Caco-2 (cell line): ENCODE measurements around the gene PRICKLE1. TPM values are rescaled to one million over a fixed set of nuclear protein-coding genes. Genes with fewer than 3 reads are reported as not detected.

Experiments
- BruUV-seq: library from RNA; stranded (reverse); fragments of 400-500 nt; replicated peaks from 2 replicates; lab custom pipeline; 2021; lab: Mats Ljungman, UMichigan
- CTCF ChIA-PET: fragments of 300-600 bp; sonication (Branson Sonifier 250); formaldehyde crosslinking; loops from one replicate; lab custom pipeline; 2022; ENCODE audit warnings: antibody characterized with exemption; lab: Charles Lee
- POLR2A ChIA-PET: fragments of 300-600 bp; sonication (Branson Sonifier 250); formaldehyde crosslinking; loops from one replicate; lab custom pipeline; 2022; ENCODE audit warnings: antibody characterized with exemption; lab: Charles Lee
- DNase-seq, 2 experiments: peaks; one replicate each; pipeline versions ENCODE4 v3.0.0 to v3.0.0-alpha.2; 2020 to 2022
- H3K27me3 ChIP-seq: replicated peaks from 2 replicates; pipeline ENCODE4 v1.6.0; 2011; ENCODE audit warnings: low read length; ENCODE audit not compliant: control insufficient read depth, insufficient read depth
- H3K36me3 ChIP-seq: 2 replicates; pipeline ENCODE4 v1.5.1; 2011; ENCODE audit warnings: low read length; ENCODE audit not compliant: control insufficient read depth, insufficient read depth
- H3K4me1 ChIP-seq: fragments of 250-450 bp; sonication (Bioruptor Pico); 2 replicates; pipeline ENCODE4 v1.5.1; 2020; ENCODE audit warnings: mild to moderate bottlenecking
- H3K4me3 ChIP-seq: 2 replicates; pipeline ENCODE4 v1.5.1; 2011; ENCODE audit warnings: low read depth, mild to moderate bottlenecking, control low read depth, low read length
- H3K9me3 ChIP-seq: fragments of 250-450 bp; sonication (Bioruptor Pico); 2 replicates; pipeline ENCODE4 v1.5.1; 2020; ENCODE audit warnings: mild to moderate bottlenecking, moderate library complexity
- H3K27ac Mint-ChIP-seq: one replicate; pipeline ENCODE4 v1.8.0; 2022; ENCODE audit warnings: mixed read lengths; ENCODE audit not compliant: unreplicated experiment
- H3K27me3 Mint-ChIP-seq: one replicate; pipeline ENCODE4 v1.8.0; 2022; ENCODE audit warnings: mixed read lengths; ENCODE audit not compliant: insufficient read depth, unreplicated experiment
- H3K36me3 Mint-ChIP-seq: one replicate; pipeline ENCODE4 v1.8.0; 2022; ENCODE audit warnings: mild to moderate bottlenecking, mixed read lengths; ENCODE audit not compliant: insufficient read depth, unreplicated experiment
- H3K4me1 Mint-ChIP-seq: one replicate; pipeline ENCODE4 v1.8.0; 2022; ENCODE audit warnings: low read depth, mixed read lengths; ENCODE audit not compliant: unreplicated experiment
- H3K4me3 Mint-ChIP-seq: one replicate; pipeline ENCODE4 v1.8.0; 2022; ENCODE audit warnings: mild to moderate bottlenecking, moderate library complexity, mixed read lengths; ENCODE audit not compliant: unreplicated experiment
- H3K9me3 Mint-ChIP-seq: one replicate; pipeline ENCODE4 v1.8.0; 2022; ENCODE audit warnings: mixed read lengths; ENCODE audit not compliant: unreplicated experiment
- intact Hi-C: fragments of 100-400 bp; cut with micrococcal nuclease; formaldehyde crosslinking; loops from one replicate; pipeline ENCODE4 v1.10.0; 2022; ENCODE audit not compliant: unreplicated experiment
- total RNA-seq: library from RNA; stranded (reverse); gene quantifications from 2 replicates; pipeline ENCODE4 v1.2.3, GENCODE V29; 2022
- TF ChIP-seq, protein P1 (sequence below), 2 experiments: fragments of 200-600 bp in 1 of 2; IDR thresholded peaks; 1 replicate in 1 of 2; 2 replicates in 1 of 2; pipeline versions ENCODE4 v1.5.1 to v1.8.0; 2011 to 2022; ENCODE audit warnings: antibody characterized with exemption in 1 of 2, control low read depth in 1 of 2, inconsistent platforms in 1 of 2, low read depth in 1 of 2, low read length in 1 of 2, mild to moderate bottlenecking in 1 of 2, moderate library complexity in 1 of 2; ENCODE audit not compliant: insufficient read depth in 1 of 2, severe bottlenecking in 1 of 2, unreplicated experiment in 1 of 2

Gene PRICKLE1
- total RNA-seq, 1 experiment from 2014 or later, result 4.5 TPM

DNA sequence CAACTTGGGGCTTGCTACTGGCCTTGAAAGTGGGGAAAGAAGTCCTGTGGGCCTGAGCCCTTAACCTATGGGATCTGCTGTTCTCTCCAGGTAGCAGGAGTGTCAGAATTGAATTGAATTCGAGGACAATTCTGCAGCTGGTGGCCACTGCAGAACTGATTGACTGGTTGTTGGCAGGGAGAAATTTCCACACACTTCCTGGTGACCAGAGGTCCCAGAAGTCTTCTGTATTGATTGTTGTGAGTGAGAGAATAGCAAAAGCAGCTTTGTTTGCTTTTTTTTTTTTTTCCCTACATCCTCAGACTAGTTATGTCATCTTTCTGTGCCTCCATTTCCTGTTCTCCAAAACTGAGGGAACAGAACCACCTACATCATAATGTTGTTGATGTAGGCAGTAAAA, 64.1 kb downstream of the PRICKLE1 start:
- Mint-ChIP-seq H3K36me3 (no peaks in the 10 kb centered on the region), H3K4me3 (no peak overlapping the region), H3K4me1 (no peaks in the 10 kb centered on the region), H3K9me3 (no peaks in the 10 kb centered on the region), H3K27ac (no peak overlapping the region), H3K27me3 (no peaks in the 10 kb centered on the region)
- H3K36me3 ChIP-seq, result no peaks in the 10 kb centered on the region
- CTCF ChIA-PET, result no interaction called here
- H3K4me3 ChIP-seq, result no peak overlapping the region
- DNase-seq, result no peak
- intact Hi-C loops, result no loop called here
- POLR2A ChIA-PET, result no interaction called here
- H3K27me3 ChIP-seq, result no peaks in the 10 kb centered on the region
- TF ChIP-seq, protein P1, sequence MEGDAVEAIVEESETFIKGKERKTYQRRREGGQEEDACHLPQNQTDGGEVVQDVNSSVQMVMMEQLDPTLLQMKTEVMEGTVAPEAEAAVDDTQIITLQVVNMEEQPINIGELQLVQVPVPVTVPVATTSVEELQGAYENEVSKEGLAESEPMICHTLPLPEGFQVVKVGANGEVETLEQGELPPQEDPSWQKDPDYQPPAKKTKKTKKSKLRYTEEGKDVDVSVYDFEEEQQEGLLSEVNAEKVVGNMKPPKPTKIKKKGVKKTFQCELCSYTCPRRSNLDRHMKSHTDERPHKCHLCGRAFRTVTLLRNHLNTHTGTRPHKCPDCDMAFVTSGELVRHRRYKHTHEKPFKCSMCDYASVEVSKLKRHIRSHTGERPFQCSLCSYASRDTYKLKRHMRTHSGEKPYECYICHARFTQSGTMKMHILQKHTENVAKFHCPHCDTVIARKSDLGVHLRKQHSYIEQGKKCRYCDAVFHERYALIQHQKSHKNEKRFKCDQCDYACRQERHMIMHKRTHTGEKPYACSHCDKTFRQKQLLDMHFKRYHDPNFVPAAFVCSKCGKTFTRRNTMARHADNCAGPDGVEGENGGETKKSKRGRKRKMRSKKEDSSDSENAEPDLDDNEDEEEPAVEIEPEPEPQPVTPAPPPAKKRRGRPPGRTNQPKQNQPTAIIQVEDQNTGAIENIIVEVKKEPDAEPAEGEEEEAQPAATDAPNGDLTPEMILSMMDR (IDR thresholded peaks at IDR 0.05; ENCODE audit: insufficient read depth in 1 of 2, low read depth in 1 of 2, low read length in 1 of 2, severe bottlenecking in 1 of 2, unreplicated experiment in 1 of 2), result no peak
- H3K4me1 ChIP-seq, result no peaks in the 10 kb centered on the region
- H3K9me3 ChIP-seq, result no peaks in the 10 kb centered on the region
- no TSS peak for BruUV-seq

DNA sequence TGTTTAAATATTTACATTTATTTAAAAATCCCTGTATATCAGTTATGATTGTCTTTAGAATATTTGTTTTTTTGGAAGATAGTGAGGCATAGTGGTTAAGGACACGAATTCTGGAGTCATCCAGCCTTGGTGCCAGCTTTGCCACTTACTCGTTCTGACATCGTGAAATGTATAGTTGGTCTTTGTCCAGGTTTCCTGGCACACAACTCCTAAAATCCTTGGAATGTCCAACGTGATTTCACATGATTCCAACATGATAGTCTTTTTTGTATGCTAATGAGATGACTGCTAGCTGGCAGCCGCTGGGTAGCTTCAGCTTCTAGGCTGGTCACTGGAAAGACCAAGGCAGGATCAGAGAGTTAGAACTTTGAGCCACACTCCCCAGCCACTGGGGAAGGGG, 64.8 kb downstream of the PRICKLE1 start:
- H3K36me3 Mint-ChIP-seq, result no peaks in the 10 kb centered on the region
- no peaks in the 10 kb centered on the region for H3K27me3 Mint-ChIP-seq
- ChIA-PET POLR2A (no interaction called here), CTCF (no interaction called here)
- H3K4me1 Mint-ChIP-seq, result no peaks in the 10 kb centered on the region
- no TSS peak for BruUV-seq
- no peaks in the 10 kb centered on the region for H3K4me1 ChIP-seq
- H3K9me3 ChIP-seq, result no peaks in the 10 kb centered on the region
- no peaks in the 10 kb centered on the region for H3K36me3 ChIP-seq
- intact Hi-C loops, result no loop called here
- DNase-seq, result no peak
- no peaks in the 10 kb centered on the region for H3K9me3 Mint-ChIP-seq
- H3K27me3 ChIP-seq, result no peaks in the 10 kb centered on the region
- H3K4me3 Mint-ChIP-seq, result no peak overlapping the region
- TF ChIP-seq, protein P1 (IDR thresholded peaks at IDR 0.05; ENCODE audit: insufficient read depth in 1 of 2, low read depth in 1 of 2, low read length in 1 of 2, severe bottlenecking in 1 of 2, unreplicated experiment in 1 of 2), result no peak
- no peak overlapping the region for H3K27ac Mint-ChIP-seq
- H3K4me3 ChIP-seq, result no peak overlapping the region

DNA sequence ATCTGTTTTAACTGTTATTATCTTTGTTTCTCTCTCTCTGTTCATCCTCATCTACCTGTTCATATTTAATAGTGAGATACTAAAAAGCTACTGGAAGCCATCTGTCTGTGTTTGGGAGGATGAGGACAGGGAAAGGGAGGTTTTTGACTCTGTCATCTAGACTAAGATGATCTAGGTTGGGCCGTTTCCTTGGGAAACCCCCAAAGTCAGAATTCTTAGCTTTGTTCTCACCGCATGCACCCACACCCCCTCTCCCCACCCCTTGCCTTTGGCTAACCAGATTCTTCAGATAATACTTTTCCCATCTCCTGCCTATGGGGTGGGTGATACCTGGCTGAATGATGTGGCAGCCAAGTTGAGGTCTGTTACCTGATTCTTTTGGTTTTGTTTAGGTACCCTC, 73.0 kb downstream of the PRICKLE1 start:
- no peaks in the 10 kb centered on the region for H3K4me1 Mint-ChIP-seq
- ChIA-PET POLR2A (no interaction called here), CTCF (no interaction called here)
- H3K9me3 Mint-ChIP-seq, result no peaks in the 10 kb centered on the region
- DNase-seq, result no peak
- BruUV-seq, result no TSS peak
- TF ChIP-seq, protein P1 (IDR thresholded peaks at IDR 0.05; ENCODE audit: insufficient read depth in 1 of 2, low read depth in 1 of 2, low read length in 1 of 2, severe bottlenecking in 1 of 2, unreplicated experiment in 1 of 2), result no peak
- no peak overlapping the region for H3K27ac Mint-ChIP-seq
- Histone ChIP-seq H3K27me3 (no peaks in the 10 kb centered on the region), H3K36me3 (no peaks in the 10 kb centered on the region), H3K9me3 (no peaks in the 10 kb centered on the region), H3K4me1 (no peaks in the 10 kb centered on the region), H3K4me3 (no peak overlapping the region)
- peaks cover 6% of the 10 kb centered on the region for H3K27me3 Mint-ChIP-seq
- no peak overlapping the region for H3K4me3 Mint-ChIP-seq
- no peaks in the 10 kb centered on the region for H3K36me3 Mint-ChIP-seq
- intact Hi-C loops, result no loop called here
